DND-41 (cell line): Measurements from ENCODE around the gene PHACTR1.
"Not testable (repeated sequence)": the region's sequence is repeated elsewhere in the genome, so short reads cannot be mapped to it uniquely, and the experiment has no call there.

Source experiments
- EZH2 ChIP-seq: IDR thresholded peaks from 3 replicates; pipeline ENCODE4 v1.6.1; 2012; ENCODE audit warnings: borderline replicate concordance, low read depth, mild to moderate bottlenecking, moderate library complexity, low read length, inconsistent platforms; ENCODE audit not compliant: severe bottlenecking
- TF ChIP-seq, protein P1 (sequence below): IDR thresholded peaks from 2 replicates; pipeline ENCODE4 v1.5.1; 2012; ENCODE audit warnings: borderline replicate concordance, low read length, moderate library complexity, mild to moderate bottlenecking; ENCODE audit not compliant: poor library complexity, severe bottlenecking; ENCODE audit errors: extremely low read depth

- TF ChIP-seq, protein P1, sequence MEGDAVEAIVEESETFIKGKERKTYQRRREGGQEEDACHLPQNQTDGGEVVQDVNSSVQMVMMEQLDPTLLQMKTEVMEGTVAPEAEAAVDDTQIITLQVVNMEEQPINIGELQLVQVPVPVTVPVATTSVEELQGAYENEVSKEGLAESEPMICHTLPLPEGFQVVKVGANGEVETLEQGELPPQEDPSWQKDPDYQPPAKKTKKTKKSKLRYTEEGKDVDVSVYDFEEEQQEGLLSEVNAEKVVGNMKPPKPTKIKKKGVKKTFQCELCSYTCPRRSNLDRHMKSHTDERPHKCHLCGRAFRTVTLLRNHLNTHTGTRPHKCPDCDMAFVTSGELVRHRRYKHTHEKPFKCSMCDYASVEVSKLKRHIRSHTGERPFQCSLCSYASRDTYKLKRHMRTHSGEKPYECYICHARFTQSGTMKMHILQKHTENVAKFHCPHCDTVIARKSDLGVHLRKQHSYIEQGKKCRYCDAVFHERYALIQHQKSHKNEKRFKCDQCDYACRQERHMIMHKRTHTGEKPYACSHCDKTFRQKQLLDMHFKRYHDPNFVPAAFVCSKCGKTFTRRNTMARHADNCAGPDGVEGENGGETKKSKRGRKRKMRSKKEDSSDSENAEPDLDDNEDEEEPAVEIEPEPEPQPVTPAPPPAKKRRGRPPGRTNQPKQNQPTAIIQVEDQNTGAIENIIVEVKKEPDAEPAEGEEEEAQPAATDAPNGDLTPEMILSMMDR, result not testable (repeated sequence)
- TF ChIP-seq EZH2, result not testable (repeated sequence)
These were observed 14.2 kb downstream of the PHACTR1 start for GRCh38 chr6:12730809-12731208.
